Measurements from ENCODE around the gene CLEC18A.

- TF ChIP-seq SUZ12 (IDR thresholded peaks at IDR 0.05; ENCODE audit: extremely low read depth, insufficient read depth, insufficient read length), result no peak
- no peak for TF ChIP-seq YY1 (IDR thresholded peaks at IDR 0.05; ENCODE audit: insufficient read depth, insufficient read length)
Measured at GRCh38 chr16:69932691-69933392, 18.3 kb upstream of the CLEC18A start.

Measured in NT2/D1 (cell line).